Lung microvascular endothelial cell (primary cell): Measurements from ENCODE around the gene ACRV1. TPM values are rescaled to one million over a fixed set of nuclear protein-coding genes. Genes with fewer than 3 reads are reported as not detected.
"Not testable (repeated sequence)": the region's sequence is repeated elsewhere in the genome, so short reads cannot be mapped to it uniquely, and the experiment has no call there.

ENCODE experiments used
- DNase-seq, 2 donors: peaks; one replicate each; pipeline versions ENCODE4 v3.0.0 to v3.0.0-alpha.2; 2010; ENCODE audit warnings: low read depth in 2 of 2
- total RNA-seq: library from RNA; depleted of rRNA; stranded (reverse); fragments of >200 nt; gene quantifications from 2 replicates; pipeline ENCODE4 v1.2.1, GENCODE V29; 2014

ACRV1 gene, protein sequence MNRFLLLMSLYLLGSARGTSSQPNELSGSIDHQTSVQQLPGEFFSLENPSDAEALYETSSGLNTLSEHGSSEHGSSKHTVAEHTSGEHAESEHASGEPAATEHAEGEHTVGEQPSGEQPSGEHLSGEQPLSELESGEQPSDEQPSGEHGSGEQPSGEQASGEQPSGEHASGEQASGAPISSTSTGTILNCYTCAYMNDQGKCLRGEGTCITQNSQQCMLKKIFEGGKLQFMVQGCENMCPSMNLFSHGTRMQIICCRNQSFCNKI
- under 0.01 TPM in 1 of 2 replicates, not detected in the other for total RNA-seq

DNA sequence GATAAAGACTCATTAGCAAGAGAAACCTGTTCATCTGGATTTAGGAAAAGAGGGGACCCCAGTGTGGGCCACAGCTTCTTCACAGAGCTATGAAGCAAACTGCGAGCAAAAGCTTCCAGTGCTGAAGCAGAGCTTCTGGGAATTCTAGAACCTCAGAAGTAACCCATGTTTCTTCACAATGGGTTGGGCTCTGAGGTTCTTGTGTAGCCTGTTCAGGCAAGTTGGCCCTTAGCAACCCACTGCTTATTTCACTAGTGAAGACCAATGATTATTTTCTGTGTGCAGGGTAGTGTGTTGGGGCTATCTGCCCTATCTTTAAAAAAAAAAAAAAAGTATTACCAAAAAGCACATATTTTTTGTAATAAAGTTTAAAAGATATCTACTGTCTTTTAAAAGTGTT lies at the start of gene ACRV1:
Gene ACRV1, minus strand, starts transcription at position 101 of the 400 bp plus-strand sequence. Its CDS starts 67 bp downstream, at position 34.
- no peak for DNase-seq

DNA sequence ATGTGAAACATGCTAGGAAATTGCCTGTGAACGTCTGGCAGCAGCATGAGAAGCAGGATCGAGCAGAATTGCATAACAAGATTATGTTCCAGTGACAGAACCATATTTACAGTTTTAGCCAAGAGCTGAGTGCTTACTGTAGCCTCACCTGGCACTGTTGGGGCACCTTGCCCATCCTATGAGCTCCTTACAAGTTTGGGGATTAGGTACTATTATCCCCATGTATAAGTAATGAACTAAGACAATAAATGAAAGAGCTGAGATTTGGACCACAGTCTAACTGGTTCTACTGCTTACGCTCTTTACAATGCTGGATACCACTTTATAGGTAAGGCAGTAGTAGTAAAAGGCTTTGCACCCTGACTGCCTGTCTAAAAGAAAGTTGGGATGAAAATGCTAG lies 48.3 kb upstream of the ACRV1 start:
- DNase-seq = no peak

DNA sequence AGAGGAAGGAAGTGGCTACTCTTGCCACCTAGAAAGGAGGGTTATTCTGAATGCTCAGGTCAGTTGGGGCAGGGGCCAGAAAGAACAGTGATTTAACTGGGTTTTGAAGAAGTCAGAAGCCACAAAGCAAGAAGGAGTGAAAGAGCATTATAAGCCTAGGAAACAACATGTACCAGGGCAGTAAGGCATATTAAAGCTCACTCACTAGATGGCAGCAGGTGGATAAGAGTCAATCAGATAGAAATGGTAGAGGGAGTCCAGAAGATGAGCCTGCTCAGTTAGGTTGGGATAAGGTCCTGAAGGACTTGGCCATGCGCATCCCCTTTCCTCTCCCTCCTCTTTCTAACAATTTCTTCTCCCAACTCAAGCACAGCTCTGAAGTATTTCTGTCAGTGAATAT lies 43.5 kb upstream of the ACRV1 start:
- peak; percentile 42 to 51 for DNase-seq

DNA sequence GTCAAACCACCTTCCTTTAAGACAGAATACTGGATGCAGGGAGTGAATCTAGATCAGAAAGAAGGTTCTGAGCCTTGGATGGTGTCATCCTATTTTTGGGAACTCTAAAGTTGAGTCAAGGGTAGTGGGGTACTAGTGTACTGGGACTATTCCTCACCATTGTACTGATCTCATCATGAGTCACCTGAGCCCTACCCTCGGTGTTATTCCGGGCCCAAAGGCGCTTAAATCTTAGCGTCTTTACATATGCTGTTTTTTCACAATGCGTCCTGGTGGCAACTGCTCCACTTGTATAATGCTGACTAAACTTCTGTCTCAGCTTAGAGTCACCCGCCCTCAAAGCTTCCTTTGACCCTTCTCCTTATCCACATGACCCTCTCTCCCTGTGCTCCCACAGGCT lies 40.1 kb upstream of the ACRV1 start:
- no peak for DNase-seq

DNA sequence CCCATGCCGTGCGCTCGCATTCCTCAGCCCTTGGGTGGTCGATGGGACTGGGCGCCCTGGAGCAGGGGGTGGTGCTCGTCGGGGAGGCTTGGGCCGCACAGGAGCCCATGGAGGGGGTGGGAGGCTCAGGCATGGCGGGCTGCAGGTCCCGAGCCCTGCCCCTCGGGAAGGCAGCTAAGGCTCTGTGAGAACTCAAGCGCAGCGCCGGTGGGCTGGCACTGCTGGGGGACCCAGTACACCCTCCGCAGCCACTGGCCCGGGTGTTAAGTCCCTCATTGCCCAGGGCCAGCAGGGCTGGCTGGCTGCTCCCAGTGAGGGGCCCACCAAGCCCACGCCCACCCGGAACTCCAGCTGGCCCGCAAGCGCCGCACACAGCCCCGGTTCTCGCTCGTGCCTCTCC lies 24.0 kb upstream of the ACRV1 start:
- not testable (repeated sequence) for DNase-seq

DNA sequence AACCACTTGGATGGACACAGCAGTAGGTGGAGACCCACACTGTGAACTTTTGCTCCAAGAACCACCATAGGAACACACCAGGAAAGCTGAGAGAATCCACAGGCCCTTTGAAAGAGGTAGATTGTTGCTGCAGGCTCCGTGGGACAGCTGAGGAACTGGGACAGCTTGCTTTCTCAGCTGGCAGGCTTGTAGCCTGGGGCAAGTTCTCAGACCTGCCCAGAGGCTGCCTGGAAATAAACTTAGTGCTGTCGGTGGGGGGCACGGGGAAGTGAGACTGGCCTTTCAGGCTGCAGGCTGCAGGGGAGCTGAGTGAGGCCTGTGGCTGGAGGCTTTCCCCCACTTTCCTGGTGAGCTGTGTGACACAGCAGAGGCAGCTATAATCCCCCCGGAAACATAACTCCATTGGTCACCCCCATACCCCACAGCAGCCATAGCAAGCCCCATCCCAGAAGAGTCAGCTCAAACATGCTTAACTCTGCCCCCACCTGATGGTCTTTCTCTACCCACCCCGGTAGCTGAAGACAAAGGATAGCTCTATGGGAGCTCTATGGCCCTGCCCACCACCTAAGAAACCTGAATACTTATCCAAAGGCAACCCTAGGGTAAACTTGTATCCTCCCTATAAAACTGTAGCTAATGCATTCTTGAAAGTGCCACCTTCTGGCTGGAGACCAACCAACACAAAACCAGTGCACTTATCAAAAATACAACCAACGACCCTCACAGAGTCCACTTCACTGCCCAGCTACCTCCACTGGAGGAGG lies 21.4 kb upstream of the ACRV1 start:
- no peak for DNase-seq

DNA sequence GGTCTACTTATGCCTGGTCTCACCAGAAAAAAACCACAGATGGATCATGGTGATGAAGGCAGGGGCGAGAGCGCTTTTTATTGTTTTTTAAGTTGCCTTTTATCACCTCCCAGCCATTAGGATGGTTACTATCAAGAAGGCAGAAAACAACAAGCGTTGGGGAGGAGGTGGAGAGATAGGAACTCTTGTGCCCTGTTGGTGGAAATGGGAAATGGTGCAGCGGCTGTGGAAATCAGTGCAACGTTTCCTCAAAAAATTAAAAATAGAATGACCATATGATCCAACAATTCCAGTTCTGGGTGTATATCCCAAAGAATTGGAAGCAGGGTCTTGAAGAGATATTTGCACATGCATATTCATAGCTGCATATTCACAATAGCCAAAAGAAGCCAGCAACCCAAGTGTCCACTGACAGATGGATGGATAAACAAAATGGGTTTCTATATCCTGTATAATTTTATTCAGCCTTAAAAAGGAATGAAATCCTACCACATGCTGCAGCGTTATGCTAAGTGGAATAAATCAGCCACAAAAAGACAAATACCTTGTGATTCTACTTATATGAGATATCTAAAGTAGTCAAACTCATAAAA lies 20.5 kb upstream of the ACRV1 start:
- no peak for DNase-seq

DNA sequence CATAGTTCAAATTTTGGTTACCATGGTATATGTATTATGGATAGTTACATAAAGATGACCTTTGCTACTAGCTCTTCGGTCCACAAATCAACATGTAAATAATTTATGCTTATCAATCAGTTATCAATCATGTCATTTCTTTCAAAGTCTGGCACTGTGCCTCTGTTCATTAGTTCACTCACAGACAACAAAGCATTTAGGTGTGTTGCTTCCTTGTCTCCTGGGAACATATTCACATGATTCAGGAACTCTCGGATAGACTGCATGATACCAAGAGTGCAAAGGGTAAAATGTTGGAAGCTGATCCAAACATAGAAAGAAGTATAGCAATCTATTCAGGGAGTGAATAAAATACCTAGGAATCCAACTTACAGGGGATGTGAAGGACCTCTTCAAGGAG lies 14.3 kb upstream of the ACRV1 start:
- DNase-seq = no peak

DNA sequence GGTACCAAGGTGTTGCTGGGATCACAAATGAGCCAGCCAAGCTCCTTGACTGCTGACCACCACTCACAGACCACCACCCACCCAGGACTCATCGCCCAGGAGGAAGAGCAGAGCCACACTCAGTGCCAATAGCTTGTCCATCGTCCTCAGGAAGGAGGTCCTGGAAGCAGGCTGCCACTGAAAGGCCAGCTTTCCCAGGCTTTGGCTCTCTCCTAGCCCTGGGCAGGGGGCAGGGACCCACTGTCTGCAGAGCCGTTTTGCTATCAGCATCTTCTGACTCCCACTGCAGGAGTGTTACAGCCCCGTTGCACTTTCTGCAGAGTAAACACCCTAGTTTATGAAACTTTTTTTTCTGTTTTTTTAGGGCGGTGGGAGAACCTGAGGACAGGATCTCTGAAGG lies 12.2 kb upstream of the ACRV1 start:
- no peak for DNase-seq

DNA sequence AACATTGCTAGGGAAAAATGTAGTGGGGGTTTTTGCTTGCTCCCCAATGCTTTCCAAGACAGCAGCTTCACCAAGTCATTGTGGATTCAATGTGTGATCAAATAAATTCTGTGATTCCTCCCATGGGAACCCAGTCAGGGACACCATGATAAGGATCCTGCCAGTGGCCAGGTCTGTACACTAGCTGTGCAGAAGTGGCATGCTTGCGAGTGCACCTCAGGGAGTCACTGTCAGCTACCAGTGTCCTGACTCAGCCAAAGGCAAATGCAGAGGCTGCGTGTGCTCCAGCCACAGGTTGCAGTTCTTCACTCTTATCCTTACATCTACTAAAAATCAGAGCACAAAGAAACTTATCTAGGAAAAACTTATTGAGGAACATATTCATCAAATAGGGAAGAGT lies 9.4 kb upstream of the ACRV1 start:
- DNase-seq = no peak

DNA sequence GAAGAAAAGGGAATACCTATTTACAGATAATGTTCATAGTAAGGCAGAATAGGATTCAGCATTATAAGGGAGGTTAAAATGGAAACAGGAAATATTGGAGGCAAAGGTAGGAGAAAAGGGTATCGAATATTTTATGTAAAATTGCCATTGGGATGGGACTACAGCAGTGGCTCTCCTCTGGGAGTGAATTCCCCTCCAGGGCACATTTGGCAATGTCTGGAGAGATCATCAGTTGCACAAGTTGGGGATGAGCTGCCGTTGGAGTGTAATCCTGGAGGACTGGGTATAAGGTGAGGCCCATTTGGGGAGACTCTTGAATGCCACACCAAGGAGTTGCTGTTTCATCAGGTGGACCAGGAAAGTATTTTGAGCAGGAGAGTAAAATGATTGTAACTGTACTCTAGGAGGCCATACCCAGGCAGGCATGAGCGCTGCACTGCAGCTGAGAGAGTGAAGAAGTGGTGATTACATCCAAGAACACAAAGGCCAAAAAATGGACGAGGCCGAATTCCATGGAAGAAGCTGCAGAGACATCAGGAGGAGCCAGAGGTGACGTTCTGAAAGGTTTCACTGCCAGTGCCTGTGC lies 8.7 kb upstream of the ACRV1 start:
- DNase-seq = no peak

DNA sequence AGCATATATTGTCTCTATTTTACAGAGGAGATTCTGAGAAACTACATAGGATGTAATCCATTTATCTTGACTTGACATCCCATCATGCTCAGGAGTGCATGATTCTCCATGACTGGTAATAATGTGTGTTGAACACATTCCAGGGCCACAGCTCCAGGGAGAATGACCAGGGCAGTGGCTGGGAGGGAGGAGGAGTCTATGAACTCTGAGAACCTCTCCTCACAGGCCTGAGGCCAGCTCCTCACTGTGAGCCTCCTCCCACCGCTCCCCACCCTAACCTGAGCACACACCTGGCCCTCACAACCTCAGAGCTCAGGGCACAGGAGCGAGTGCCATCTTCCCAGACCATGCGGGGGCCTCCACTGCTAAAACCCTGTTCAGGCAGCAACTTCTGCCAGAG lies 8.0 kb upstream of the ACRV1 start:
- DNase-seq = no peak

DNA sequence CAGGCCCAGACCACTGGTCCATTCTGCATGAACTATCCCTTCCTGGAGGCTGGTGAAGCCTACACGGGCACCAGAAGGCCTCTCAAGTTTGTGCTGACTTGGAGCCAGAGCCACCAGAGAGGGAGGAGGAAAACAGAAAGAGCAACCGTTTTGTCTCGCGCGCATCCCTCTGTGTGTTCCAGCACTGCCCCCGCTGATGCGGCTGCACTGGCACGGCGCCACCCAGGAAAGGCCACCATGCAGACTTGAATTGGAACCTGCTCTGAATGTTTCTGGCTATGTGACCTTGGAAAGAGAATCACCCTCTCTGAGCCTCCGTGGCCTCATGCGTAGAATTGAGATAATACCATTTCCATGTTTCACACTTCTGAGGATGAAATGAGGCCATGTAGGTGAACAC lies 7.4 kb upstream of the ACRV1 start:
- DNase-seq = no peak

DNA sequence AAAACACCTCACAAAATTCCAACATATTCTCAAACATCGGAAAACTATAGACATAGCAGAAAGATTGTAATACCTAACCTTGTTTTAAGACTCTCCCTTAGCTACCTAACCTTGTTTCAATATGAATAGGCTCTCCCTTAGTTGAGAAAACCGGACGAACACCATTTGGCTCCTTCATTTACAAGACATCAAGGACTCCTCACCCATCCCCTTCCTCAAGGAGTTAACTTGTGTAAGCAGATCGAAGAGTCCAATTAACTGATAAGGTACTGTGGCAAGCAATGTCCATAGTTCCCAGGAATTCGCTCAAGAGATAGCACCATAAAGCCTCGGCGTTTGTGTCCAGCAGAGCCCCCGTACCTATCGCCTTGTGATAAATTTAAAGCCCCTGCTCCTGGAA lies 4.6 kb upstream of the ACRV1 start:
- DNase-seq = no peak

DNA sequence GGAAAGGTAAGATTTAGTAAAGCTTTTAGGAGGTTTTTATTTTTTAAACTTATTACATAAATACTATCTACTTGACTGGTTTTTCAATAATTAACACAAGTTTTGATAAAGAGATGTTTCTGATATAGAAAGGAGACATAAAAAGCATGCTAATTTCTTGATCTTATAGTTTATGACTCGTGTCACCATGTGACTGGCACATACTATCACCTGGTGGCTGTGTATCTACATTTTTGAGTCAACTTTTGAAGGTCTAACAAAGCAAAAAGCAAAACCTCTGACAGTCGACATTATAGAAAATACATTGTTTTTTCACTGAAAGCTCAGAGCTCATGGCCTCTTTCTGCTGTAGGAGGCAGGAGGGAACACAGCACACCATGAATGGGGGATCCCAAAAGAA lies 810 bp downstream of the ACRV1 start:
- DNase-seq = no peak

DNA sequence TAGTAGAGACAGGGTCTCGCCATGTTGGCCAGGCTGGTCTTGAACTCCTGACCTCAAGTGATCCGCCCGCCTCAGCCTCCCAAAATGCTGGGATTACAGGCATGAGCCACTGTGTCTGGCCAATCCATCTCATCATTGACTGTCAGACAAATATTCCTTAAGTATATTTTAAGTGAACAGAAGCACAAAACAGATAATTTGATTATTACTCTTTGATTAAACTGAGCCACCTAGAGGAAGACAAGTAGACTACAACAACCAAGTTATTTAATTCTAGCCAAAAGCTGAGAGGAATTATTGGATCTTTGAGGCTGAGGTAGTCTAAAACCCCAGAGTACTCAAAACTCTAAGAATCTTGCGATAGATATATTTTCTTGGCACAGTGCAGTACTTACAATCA lies 1.2 kb downstream of the ACRV1 start:
- DNase-seq = peak; percentile 16 to 19

DNA sequence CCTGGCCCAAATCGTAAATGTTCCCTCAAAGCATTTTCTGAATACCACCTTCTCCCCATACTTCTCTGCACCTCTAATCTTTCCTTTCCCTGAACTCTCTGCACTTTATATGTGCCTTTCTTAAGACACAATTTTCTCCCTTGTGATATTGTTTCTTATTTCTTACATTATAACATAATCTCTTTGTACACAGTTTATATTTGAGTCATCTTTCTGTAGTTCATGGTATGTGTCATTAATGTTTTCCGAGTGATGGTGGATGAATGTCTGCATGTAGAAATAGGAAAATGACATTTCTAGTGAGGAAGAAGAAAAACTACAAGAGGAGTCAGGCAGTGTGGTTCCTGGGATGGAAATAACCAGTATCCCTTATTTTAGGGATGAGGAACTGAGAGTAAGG lies 5.5 kb downstream of the ACRV1 start:
- no peak for DNase-seq

DNA sequence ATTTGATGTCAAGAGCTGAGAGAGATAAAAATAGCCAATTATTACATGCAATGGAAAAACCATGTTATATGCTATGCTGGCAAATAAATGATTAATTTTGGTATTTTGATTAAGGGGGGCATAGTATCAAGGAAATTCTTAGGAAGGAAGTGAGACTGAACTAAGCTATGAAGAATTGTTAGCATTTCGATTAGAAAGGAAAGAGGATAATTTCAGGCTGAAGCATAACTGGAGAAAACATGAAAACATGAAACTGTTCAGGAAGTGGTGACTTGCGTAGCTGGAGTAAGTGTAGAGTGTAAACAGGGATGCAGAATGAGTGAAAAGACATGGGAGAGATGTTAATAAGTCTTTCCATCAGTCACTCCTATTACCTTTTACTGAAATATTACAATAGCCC lies 6.4 kb downstream of the ACRV1 start:
- DNase-seq = peak; percentile 14 to 78

DNA sequence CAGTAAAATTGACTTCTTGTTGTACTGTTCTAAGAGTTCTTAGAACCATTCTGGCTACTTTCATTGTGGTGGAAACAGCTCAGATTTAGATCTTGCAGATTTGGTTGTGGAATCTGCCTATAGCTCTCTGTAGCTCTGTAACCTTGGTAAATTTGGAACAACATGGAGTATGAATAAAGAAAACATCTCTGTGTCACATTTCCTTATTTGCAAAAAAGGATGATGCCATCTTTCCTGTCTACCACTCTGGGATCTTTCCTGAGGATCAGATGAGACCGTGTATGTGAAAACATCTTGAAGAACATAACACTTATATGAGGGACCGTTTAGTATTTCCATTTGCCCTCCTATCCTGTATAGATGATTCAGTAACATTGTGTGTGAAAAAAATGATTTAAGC lies 9.1 kb downstream of the ACRV1 start:
- DNase-seq = peak; percentile 18 to 88

DNA sequence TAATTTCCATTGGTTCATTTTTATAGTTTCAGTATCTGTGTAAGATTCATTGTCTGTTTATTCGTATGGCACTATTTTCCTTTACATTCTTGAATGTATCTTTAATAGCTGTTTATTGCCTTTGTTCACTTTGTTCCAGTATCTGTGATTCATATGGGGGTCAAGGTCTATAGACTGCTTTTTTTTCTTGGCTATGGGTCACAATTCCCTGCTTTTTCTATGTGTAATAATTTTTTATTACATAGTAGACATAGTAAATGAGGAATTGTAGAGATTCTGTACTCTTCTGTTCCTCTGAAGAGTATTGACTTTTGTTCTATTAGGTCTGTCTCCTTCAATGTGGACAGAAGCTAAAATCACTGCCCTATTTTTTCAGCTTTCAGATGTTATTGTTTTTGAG lies 10.5 kb downstream of the ACRV1 start:
- DNase-seq = peak in 1 of 2 donors; percentile 6

DNA sequence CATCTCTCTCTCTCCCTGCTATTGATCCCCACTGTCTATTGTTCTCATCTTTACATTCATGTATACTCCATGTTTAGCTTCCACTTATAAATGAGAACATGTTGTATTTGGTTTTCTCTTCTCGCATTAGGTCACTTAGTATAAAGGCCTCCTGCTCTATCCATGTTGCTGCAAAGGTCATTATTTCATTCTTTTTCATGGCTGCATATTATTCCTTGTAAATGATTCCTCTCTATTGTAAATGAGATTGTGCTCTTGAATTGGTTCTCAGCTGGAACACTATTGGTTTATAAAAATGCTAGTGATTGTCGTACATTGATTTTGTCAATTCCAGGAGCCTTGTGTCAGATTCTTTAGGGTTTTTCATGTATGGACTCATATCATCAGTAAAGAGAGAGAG lies 13.5 kb downstream of the ACRV1 start:
- DNase-seq = no peak

DNA sequence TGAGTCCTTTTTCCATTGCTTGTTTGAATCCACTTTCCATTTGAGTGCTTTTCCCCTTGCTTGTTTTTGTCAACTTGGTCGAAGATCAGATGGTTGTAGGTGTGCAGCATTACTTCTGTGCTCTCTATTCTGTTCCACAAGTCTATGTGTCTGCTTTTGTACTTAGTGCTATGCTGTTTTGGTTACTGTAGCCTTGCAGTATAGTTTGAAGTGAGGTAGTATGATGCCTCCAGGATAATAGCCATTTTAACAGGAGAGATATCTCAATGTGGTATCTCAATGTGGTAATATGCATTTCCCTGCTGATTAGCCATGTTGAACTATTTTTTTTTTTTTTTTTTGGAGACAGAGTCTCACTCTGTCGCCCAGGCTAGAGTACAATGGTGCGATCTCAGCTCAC lies 16.7 kb downstream of the ACRV1 start:
- no peak for DNase-seq

DNA sequence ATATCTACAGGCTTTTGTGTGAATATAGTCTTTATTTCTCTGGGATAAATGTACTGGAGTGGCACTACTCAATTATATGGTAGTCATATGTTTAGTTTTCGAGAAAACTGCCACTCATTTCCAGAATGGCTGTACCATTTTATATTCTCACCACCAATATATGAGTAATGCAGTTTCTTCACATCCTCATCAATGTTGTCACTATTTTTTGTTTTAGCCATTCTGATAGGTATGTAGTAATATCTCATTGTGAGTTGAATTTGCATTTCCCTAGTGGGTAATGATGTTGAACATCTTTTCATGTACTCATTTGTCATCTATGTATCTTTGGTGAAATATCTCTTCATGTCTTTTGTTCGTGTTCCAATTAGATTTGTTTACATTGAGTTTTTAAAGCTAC lies 18.0 kb downstream of the ACRV1 start:
- no peak for DNase-seq
